CD14-positive monocyte (primary cell): ENCODE results near the gene AP5B1. TPM values are rescaled to one million over a fixed set of nuclear protein-coding genes. Genes with fewer than 3 reads are reported as not detected.

Source experiments
- DNase-seq, 3 donors: peaks; one replicate each; pipeline ENCODE4 v3.0.0-alpha.2; 2011 to 2022
- H2AFZ ChIP-seq: 2 replicates; pipeline ENCODE4 v1.6.0; 2012; ENCODE audit warnings: mild to moderate bottlenecking, low read depth, low read length, inconsistent platforms; ENCODE audit not compliant: insufficient read depth, poor library complexity, severe bottlenecking
- H3K27ac ChIP-seq, 2 donors: 1 replicate in 1 of 2; 2 replicates in 1 of 2; pipeline ENCODE4 v1.5.1; 2012 to 2013; ENCODE audit warnings: low read length in 2 of 2, control low read depth in 1 of 2, inconsistent platforms in 1 of 2, low read depth in 1 of 2, mild to moderate bottlenecking in 1 of 2
- H3K27me3 ChIP-seq, 2 donors: one replicate each; pipeline versions ENCODE4 v1.6.0 to v1.6.1; 2011 to 2013; ENCODE audit warnings: low read length in 2 of 2; ENCODE audit not compliant: control insufficient read depth in 2 of 2, insufficient read depth in 2 of 2
- H3K36me3 ChIP-seq, 2 donors: replicated peaks in 1 of 2; 1 replicate in 1 of 2; 2 replicates in 1 of 2; pipeline versions ENCODE4 v1.5.1 to v1.6.1; 2012 to 2013; ENCODE audit warnings: low read length in 2 of 2, control low read depth in 1 of 2, inconsistent platforms in 1 of 2, mild to moderate bottlenecking in 1 of 2; ENCODE audit not compliant: insufficient read depth in 2 of 2, control insufficient read depth in 1 of 2
- H3K4me1 ChIP-seq, 2 donors: 1 replicate in 1 of 2; 2 replicates in 1 of 2; pipeline versions ENCODE4 v1.5.1 to v1.6.1; 2012 to 2013; ENCODE audit warnings: low read length in 2 of 2, control low read depth in 1 of 2, inconsistent platforms in 1 of 2, mild to moderate bottlenecking in 1 of 2, moderate library complexity in 1 of 2; ENCODE audit not compliant: insufficient read depth in 2 of 2, control insufficient read depth in 1 of 2
- H3K4me2 ChIP-seq: replicated peaks from 2 replicates; pipeline ENCODE3; 2012; ENCODE audit warnings: low read length, moderate library complexity, mild to moderate bottlenecking; ENCODE audit not compliant: poor library complexity, severe bottlenecking; ENCODE audit errors: extremely low read depth
- H3K4me3 ChIP-seq, 3 experiments: fragments of 200-600 bp in 1 of 3; sonication (generic) in 1 of 3; replicated peaks in 1 of 3; 1 replicate in 2 of 3; 2 replicates in 1 of 3; pipeline ENCODE4 v1.5.1; 2011 to 2013; ENCODE audit warnings: low read length in 3 of 3, mild to moderate bottlenecking in 3 of 3, control low read depth in 2 of 3, low read depth in 2 of 3, inconsistent platforms in 1 of 3, moderate library complexity in 1 of 3
- H3K79me2 ChIP-seq: 2 replicates; pipeline ENCODE4 v1.6.0; 2012; ENCODE audit warnings: mild to moderate bottlenecking, control low read depth, inconsistent platforms, low read length, moderate library complexity; ENCODE audit not compliant: insufficient read depth
- H3K9ac ChIP-seq: 2 replicates; pipeline ENCODE4 v1.6.0; 2017; ENCODE audit warnings: low read length, mild to moderate bottlenecking; ENCODE audit not compliant: insufficient read depth, poor library complexity, severe bottlenecking
- H3K9me3 ChIP-seq, 2 donors: replicated peaks in 1 of 2; 1 replicate in 1 of 2; 2 replicates in 1 of 2; pipeline versions ENCODE4 v1.5.1 to v1.6.1; 2012 to 2013; ENCODE audit warnings: low read length in 2 of 2, control low read depth in 1 of 2; ENCODE audit not compliant: control insufficient read depth in 1 of 2, insufficient read depth in 1 of 2
- H4K20me1 ChIP-seq: 2 replicates; pipeline ENCODE4 v1.6.0; 2012; ENCODE audit warnings: mild to moderate bottlenecking, low read length, control low read depth, moderate library complexity; ENCODE audit not compliant: insufficient read depth
- H3K27ac Mint-ChIP-seq, 7 donors: one replicate each; pipeline ENCODE4 v1.8.0; 2020; ENCODE audit warnings: mild to moderate bottlenecking in 7 of 7, mixed read lengths in 7 of 7, moderate library complexity in 6 of 7, inconsistent platforms in 2 of 7
- H3K27me3 Mint-ChIP-seq, 3 donors: one replicate each; pipeline ENCODE4 v1.8.0; 2021 to 2022; ENCODE audit warnings: low read depth in 3 of 3, mild to moderate bottlenecking in 3 of 3, mixed read lengths in 3 of 3, moderate library complexity in 3 of 3, inconsistent platforms in 1 of 3
- H3K36me3 Mint-ChIP-seq, 2 donors: one replicate each; pipeline ENCODE4 v1.8.0; 2020; ENCODE audit warnings: mixed read lengths in 2 of 2, inconsistent platforms in 1 of 2, mild to moderate bottlenecking in 1 of 2
- H3K4me1 Mint-ChIP-seq: one replicate; pipeline ENCODE4 v1.8.0; 2020; ENCODE audit warnings: mild to moderate bottlenecking, mixed read lengths
- H3K4me3 Mint-ChIP-seq, 2 donors: one replicate each; pipeline ENCODE4 v1.8.0; 2020; ENCODE audit warnings: mild to moderate bottlenecking in 2 of 2, mixed read lengths in 2 of 2, moderate library complexity in 1 of 2
- H3K9me3 Mint-ChIP-seq, 7 donors: one replicate each; pipeline ENCODE4 v1.8.0; 2020 to 2022; ENCODE audit warnings: mixed read lengths in 7 of 7, mild to moderate bottlenecking in 6 of 7, moderate library complexity in 6 of 7, inconsistent platforms in 2 of 7
- CTCF ChIP-seq: fragments of 200-600 bp; IDR thresholded peaks from one replicate; pipeline ENCODE4 v1.8.0; 2022; ENCODE audit warnings: antibody characterized with exemption, mild to moderate bottlenecking
- WGBS: methylation state at CpG from one replicate; pipeline ENCODE4 v1.1.5; 2013; ENCODE audit warnings: missing lambda C conversion rate; ENCODE audit not compliant: insufficient coverage; 5-methylcytosine and 5-hydroxymethylcytosine counted together
- intact Hi-C, 2 donors: fragments of 100-400 bp; cut with micrococcal nuclease; formaldehyde crosslinking; loops; one replicate each; pipeline versions ENCODE4 v1.15.0 to v1.15.1; 2023
- polyA plus RNA-seq, 3 donors: library from polyadenylated mRNA; depleted of rRNA in 1 of 3; unstranded in 2 of 3; stranded (reverse) in 1 of 3; fragments of 300-500 nt in 2 of 3; fragments of >200 nt in 1 of 3; fragmentation: Illumina TruSeq in 2 of 3; gene quantifications; 1 replicate in 2 of 3; 2 replicates in 1 of 3; pipeline ENCODE4 v1.2.3, GENCODE V29; 2012 to 2021

The AP5B1 gene
- polyA plus RNA-seq, 3 donors = 33.7 to 46.4 (median 35.1) TPM

GRCh38 chr11:65773784-65774411 lies 6.9 kb downstream of the AP5B1 start:
- H3K27me3 Mint-ChIP-seq = peaks cover 0 to 2% (median 0%) of the 10 kb centered on the region in 3 donors
- H3K4me1 Mint-ChIP-seq = peaks cover 86% of the 10 kb centered on the region
- peak overlapping the region; percentile 99 to 100 (median 100) for H3K27ac Mint-ChIP-seq
- Histone ChIP-seq H2AFZ (no peak overlapping the region), H3K9ac (no peak overlapping the region), H3K4me3 (peak overlapping the region in 1 of 3 experiments; percentile 4), H3K4me1 (peaks cover 82 to 87% of the 10 kb centered on the region in 2 donors), H3K36me3 (peaks cover 18 to 21% of the 10 kb centered on the region in 2 donors), H4K20me1 (peaks cover 23% of the 10 kb centered on the region), H3K9me3 (no peaks in the 10 kb centered on the region), H3K4me2 (peak overlapping the region; percentile 99), H3K27ac (peak overlapping the region in 1 of 2 donors; percentile 98), H3K27me3 (no peaks in the 10 kb centered on the region), H3K79me2 (peaks cover 70% of the 10 kb centered on the region)
- no peak overlapping the region for H3K4me3 Mint-ChIP-seq
- H3K36me3 Mint-ChIP-seq = peaks cover 17 to 44% of the 10 kb centered on the region in 2 donors
- no CpG with 5 or more reads among the region's 8 CpGs for WGBS
- no peak for TF ChIP-seq CTCF
- H3K9me3 Mint-ChIP-seq = no peaks in the 10 kb centered on the region
- intact Hi-C loops = no loop called here
- DNase-seq = no peak

- Histone ChIP-seq H2AFZ (no peak overlapping the region), H3K79me2 (peaks cover 47% of the 10 kb centered on the region), H3K4me3 (no peak overlapping the region), H3K36me3 (no peaks in the 10 kb centered on the region), H4K20me1 (peaks cover 2% of the 10 kb centered on the region), H3K4me1 (peaks cover 79 to 87% of the 10 kb centered on the region in 2 donors), H3K27me3 (no peaks in the 10 kb centered on the region), H3K4me2 (no peak overlapping the region), H3K9me3 (no peaks in the 10 kb centered on the region), H3K9ac (no peak overlapping the region), H3K27ac (no peak overlapping the region)
- Mint-ChIP-seq H3K27me3 (peaks cover 0 to 2% (median 0%) of the 10 kb centered on the region in 3 donors), H3K27ac (peak overlapping the region in 5 of 7 donors; percentile 15 to 91 (median 75)), H3K36me3 (peaks cover 4 to 25% of the 10 kb centered on the region in 2 donors), H3K4me3 (no peak overlapping the region), H3K9me3 (peaks cover 0 to 2% (median 0%) of the 10 kb centered on the region in 7 donors), H3K4me1 (peaks cover 87% of the 10 kb centered on the region)
- 74% methylated on average over 6 of the region's 6 CpGs for WGBS
- TF ChIP-seq CTCF = no peak
- intact Hi-C loops = no loop called here
- no peak for DNase-seq
These were observed 9.1 kb downstream of the AP5B1 start for GRCh38 chr11:65771589-65772112.
